ENCODE measurements around the gene ELK1.

DNA sequence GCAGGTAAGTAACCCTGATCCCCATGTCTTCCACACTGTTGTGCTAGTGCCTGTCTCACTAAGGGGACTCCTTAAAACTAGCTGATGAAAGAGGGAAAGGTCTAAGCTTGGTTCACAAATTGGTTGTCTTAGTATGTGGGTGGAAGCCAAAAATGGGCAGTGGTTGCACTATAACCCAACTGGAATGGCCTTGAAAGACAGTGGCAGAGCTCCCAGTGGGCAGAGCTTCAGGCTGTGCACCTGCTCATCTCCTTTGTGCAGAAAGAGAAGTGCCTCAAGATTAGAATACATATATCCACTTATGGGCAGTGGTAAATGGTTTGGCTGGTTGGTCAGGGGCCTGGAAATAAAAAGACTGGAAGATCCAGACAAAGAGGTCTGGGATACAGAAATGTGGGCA is 37.9 kb downstream of the ELK1 start:
- no peak for TF ChIP-seq POLR2A (IDR thresholded peaks at IDR 0.05)
- TF ChIP-seq, protein P1, sequence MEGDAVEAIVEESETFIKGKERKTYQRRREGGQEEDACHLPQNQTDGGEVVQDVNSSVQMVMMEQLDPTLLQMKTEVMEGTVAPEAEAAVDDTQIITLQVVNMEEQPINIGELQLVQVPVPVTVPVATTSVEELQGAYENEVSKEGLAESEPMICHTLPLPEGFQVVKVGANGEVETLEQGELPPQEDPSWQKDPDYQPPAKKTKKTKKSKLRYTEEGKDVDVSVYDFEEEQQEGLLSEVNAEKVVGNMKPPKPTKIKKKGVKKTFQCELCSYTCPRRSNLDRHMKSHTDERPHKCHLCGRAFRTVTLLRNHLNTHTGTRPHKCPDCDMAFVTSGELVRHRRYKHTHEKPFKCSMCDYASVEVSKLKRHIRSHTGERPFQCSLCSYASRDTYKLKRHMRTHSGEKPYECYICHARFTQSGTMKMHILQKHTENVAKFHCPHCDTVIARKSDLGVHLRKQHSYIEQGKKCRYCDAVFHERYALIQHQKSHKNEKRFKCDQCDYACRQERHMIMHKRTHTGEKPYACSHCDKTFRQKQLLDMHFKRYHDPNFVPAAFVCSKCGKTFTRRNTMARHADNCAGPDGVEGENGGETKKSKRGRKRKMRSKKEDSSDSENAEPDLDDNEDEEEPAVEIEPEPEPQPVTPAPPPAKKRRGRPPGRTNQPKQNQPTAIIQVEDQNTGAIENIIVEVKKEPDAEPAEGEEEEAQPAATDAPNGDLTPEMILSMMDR (IDR thresholded peaks at IDR 0.05) = no peak

Data from thyroid gland (tissue), 4 donors.